Measurements from ENCODE around the gene H3-3A. TPM values are rescaled to one million over a fixed set of nuclear protein-coding genes. Genes with fewer than 3 reads are reported as not detected.

Gene H3-3A
- polyA plus RNA-seq, 1 of the 3 experiments (the other 2 are of a cell fraction): 315 TPM

- H3K4me2 ChIP-seq: no peak overlapping the region
- no peaks in the 10 kb centered on the region for H3K9me2 ChIP-seq
- TF ChIP-seq SMC3 (IDR thresholded peaks at IDR 0.05; ENCODE audit: low read depth, low read length) (no peak), POLR2AphosphoS5 (IDR thresholded peaks at IDR 0.05; ENCODE audit: low read depth, low read length) (no peak), FOXM1 (IDR thresholded peaks at IDR 0.05; ENCODE audit: low read depth) (no peak), IRF3 (IDR thresholded peaks at IDR 0.05; ENCODE audit: low read depth, low read length) (no peak), YY1 (IDR thresholded peaks at IDR 0.05; ENCODE audit: low read depth) (no peak), EP300 (IDR thresholded peaks at IDR 0.05; ENCODE audit: borderline replicate concordance in 1 of 2, low read depth in 1 of 2, low read length in 1 of 2) (no peak), RCOR1 (IDR thresholded peaks at IDR 0.05; ENCODE audit: low read length) (no peak), MAX (IDR thresholded peaks at IDR 0.05; ENCODE audit: low read depth) (no peak), ZBTB33 (IDR thresholded peaks at IDR 0.05; ENCODE audit: borderline replicate concordance, low read depth) (no peak), GABPA (IDR thresholded peaks at IDR 0.05; ENCODE audit: low read depth) (no peak), CTCF (IDR thresholded peaks at IDR 0.05) (no peak), NFIC (IDR thresholded peaks at IDR 0.05; ENCODE audit: borderline replicate concordance) (no peak), TCF12 (IDR thresholded peaks at IDR 0.05) (no peak), JUND (IDR thresholded peaks at IDR 0.05) (no peak)
- CTCF ChIA-PET: interaction anchor here (0.9 kb wide), 1 partner anchor 96 kb away, joined by 3 read pairs; no protein-coding TSS in a partner anchor
- H3K4me3 ChIP-seq (ENCODE audit: low read depth in 2 of 2, low read length in 1 of 2): no peak overlapping the region
- DNase-seq: no peak
- 76% methylated on average over 7 of the region's 7 CpGs for WGBS (ENCODE audit: low lambda C conversion rate)
- no peaks in the 10 kb centered on the region for H4K20me1 ChIP-seq (ENCODE audit: insufficient read depth)
- no peaks in the 10 kb centered on the region for H3K36me3 ChIP-seq (replicated peaks in 1 of 2; ENCODE audit: control insufficient read depth in 1 of 2, insufficient read depth in 2 of 2, low read length in 1 of 2)
- H3K27me3 ChIP-seq (ENCODE audit: insufficient read depth): no peaks in the 10 kb centered on the region
- H3K79me2 ChIP-seq (ENCODE audit: insufficient read depth): no peaks in the 10 kb centered on the region
- no peaks in the 10 kb centered on the region; a peak in 1 of 4 replicates for H3K4me1 ChIP-seq (ENCODE audit: control insufficient read depth in 1 of 2, insufficient read depth in 2 of 2, low read depth in 1 of 2, low read length in 1 of 2)
- H3K27ac ChIP-seq (ENCODE audit: low read depth in 2 of 2, low read length in 1 of 2): no peak overlapping the region
- no peak overlapping the region for H2AFZ ChIP-seq (ENCODE audit: low read depth)
- H3F3A ChIP-seq (replicated peaks; ENCODE audit: insufficient read depth): no peaks in the 10 kb centered on the region
- no peaks in the 10 kb centered on the region for H3K9me3 ChIP-seq
- POLR2A ChIA-PET: no interaction called here
- no peak overlapping the region for H3K9ac ChIP-seq
These were observed 32.8 kb upstream of the H3-3A start for GRCh38 chr1:226029568-226030225.
